Vagina (tissue), 2 donors: ENCODE data around the gene CMSS1. TPM values are rescaled to one million over a fixed set of nuclear protein-coding genes. Genes with fewer than 3 reads are reported as not detected.

ENCODE experiments used
- DNase-seq, 2 donors: peaks; one replicate each; pipeline ENCODE4 v3.0.0-alpha.2; 2017; ENCODE audit errors: extremely low spot score in 2 of 2
- H3K27ac ChIP-seq: fragments of 200-600 bp; sonication (generic); one replicate; pipeline ENCODE4 v1.5.1; 2019
- H3K27me3 ChIP-seq: fragments of 200-600 bp; sonication (generic); one replicate; pipeline ENCODE4 v1.5.1; 2019
- H3K36me3 ChIP-seq, 2 donors: fragments of 200-600 bp; sonication (generic); one replicate each; pipeline ENCODE4 v1.5.1; 2017 to 2019
- H3K4me1 ChIP-seq: fragments of 200-600 bp; sonication (generic); one replicate; pipeline ENCODE4 v1.5.1; 2019
- H3K4me3 ChIP-seq, 2 donors: fragments of 200-600 bp; sonication (generic); 1 replicate in 1 of 2; 2 replicates in 1 of 2; pipeline ENCODE4 v1.5.1; 2016 to 2019
- H3K9me3 ChIP-seq: fragments of 200-600 bp; sonication (generic); one replicate; pipeline ENCODE4 v1.5.1; 2019
- POLR2A ChIP-seq, 2 donors: fragments of 450-650 bp; IDR thresholded peaks; one replicate each; pipeline ENCODE4 v1.6.1; 2017; ENCODE audit warnings: antibody characterized with exemption in 2 of 2, mild to moderate bottlenecking in 2 of 2, moderate library complexity in 2 of 2
- POLR2AphosphoS5 ChIP-seq, 2 donors: sonication (generic); formaldehyde crosslinking; IDR thresholded peaks; one replicate each; pipeline ENCODE4 v1.9.0; 2017; ENCODE audit warnings: antibody characterized with exemption in 2 of 2, mild to moderate bottlenecking in 2 of 2, low read depth in 1 of 2; ENCODE audit not compliant: insufficient read depth in 1 of 2
- intact Hi-C: fragments of 100-400 bp; cut with DNase I; formaldehyde crosslinking; loops from one replicate; pipeline ENCODE4 v1.15.1; 2023
- total RNA-seq: library from RNA; depleted of rRNA; stranded (reverse); fragments of >200 nt; gene quantifications from one replicate; pipeline ENCODE4 v1.2.3, GENCODE V29; 2016
- TF ChIP-seq, protein P1 (sequence below), 3 experiments: fragments of 450-650 bp in 2 of 3; fragments of 200-600 bp in 1 of 3; sonication (generic) in 1 of 3; IDR thresholded peaks; one replicate each; pipeline ENCODE4 v1.5.1; 2017 to 2019; ENCODE audit warnings: antibody characterized with exemption in 3 of 3, mild to moderate bottlenecking in 2 of 3, moderate library complexity in 2 of 3

CMSS1 gene
- total RNA-seq, 1 donor from 2014 or later: 21.4 TPM

DNA sequence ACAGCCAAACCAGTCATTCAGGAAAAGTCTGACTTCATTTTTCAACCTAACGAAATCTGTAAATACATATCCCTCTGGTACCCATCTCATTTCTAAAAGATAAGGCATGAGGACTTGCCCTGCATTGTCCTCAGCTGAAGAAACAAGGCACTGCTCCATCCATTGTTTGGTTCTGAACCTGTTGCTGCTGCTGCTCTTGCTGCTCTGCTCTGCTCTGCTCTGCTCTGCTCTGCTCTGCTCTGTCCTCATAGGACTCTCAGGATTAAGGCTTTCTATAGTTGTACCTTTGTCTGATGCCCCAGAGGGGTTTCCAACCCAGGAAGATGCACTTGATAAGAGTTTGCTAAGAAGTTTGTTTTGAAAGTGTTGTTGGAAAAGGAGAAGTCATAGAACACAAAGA lies 38.2 kb downstream of the CMSS1 start:
- Histone ChIP-seq H3K27ac (no peak overlapping the region), H3K4me1 (peaks cover 27% of the 10 kb centered on the region), H3K27me3 (no peaks in the 10 kb centered on the region), H3K4me3 (no peak overlapping the region), H3K9me3 (no peaks in the 10 kb centered on the region), H3K36me3 (no peaks in the 10 kb centered on the region)
- TF ChIP-seq POLR2A (IDR thresholded peaks at IDR 0.05): no peak
- TF ChIP-seq, protein P1, sequence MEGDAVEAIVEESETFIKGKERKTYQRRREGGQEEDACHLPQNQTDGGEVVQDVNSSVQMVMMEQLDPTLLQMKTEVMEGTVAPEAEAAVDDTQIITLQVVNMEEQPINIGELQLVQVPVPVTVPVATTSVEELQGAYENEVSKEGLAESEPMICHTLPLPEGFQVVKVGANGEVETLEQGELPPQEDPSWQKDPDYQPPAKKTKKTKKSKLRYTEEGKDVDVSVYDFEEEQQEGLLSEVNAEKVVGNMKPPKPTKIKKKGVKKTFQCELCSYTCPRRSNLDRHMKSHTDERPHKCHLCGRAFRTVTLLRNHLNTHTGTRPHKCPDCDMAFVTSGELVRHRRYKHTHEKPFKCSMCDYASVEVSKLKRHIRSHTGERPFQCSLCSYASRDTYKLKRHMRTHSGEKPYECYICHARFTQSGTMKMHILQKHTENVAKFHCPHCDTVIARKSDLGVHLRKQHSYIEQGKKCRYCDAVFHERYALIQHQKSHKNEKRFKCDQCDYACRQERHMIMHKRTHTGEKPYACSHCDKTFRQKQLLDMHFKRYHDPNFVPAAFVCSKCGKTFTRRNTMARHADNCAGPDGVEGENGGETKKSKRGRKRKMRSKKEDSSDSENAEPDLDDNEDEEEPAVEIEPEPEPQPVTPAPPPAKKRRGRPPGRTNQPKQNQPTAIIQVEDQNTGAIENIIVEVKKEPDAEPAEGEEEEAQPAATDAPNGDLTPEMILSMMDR (IDR thresholded peaks at IDR 0.05): no peak
- no peak for TF ChIP-seq POLR2AphosphoS5 (IDR thresholded peaks at IDR 0.05; ENCODE audit: insufficient read depth in 1 of 2, low read depth in 1 of 2)
- intact Hi-C loops: no loop called here
- no peak for DNase-seq

DNA sequence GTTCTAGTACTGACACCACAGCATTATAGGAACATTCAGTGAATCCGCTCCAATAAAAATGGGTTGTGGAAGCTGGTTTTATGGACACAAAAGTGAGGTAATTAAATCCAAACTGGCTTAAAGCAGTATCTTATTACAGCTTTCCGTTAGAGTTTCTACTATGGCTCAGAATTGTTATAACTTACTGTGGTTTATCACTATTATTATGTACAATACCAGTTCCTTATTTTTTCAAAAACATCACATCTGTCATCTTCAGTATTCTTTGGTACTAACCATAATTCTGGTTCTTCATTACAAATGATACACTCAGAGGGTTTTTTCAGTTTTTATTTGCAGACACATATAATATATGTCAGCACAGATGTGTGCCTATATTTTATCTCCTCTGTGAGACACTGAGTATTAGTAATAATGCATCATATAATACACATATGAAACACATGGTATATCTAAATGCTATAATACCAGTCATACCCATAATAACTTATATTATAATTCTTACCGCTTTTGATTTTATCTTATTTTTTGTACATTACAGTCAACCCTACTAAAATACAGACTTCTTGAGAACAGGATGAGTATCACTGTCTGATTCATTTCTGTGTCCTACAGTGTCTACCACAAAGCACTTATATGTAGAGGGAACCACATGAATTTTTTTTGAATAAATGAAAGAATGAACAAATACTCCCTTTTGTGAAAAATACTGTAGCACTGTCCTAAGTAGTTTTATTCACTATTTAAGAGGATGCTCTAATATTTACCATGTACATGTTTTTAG lies 39.0 kb downstream of the CMSS1 start:
- intact Hi-C loops: no loop called here
- Histone ChIP-seq H3K27ac (no peak overlapping the region), H3K4me1 (peaks cover 27% of the 10 kb centered on the region)

DNA sequence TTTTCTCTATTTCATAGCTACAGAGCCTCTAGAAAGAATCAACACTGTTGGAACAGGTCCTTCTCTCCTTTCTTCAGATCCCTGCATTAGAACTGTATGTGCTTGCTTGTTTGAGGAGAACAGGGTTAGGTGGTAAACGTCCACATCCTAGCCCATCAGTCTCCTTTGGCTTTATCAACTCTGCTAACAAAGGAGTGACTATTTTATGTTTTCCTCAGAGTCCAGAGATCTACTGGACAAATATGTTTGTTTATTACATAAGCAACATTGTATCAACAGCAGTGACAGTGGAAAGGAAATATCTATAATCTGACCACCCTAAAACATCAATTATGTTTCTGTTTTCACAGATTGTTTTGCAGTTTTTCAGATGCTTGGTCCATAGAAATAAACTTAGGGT lies 39.6 kb downstream of the CMSS1 start:
- H3K4me1 ChIP-seq: peaks cover 27% of the 10 kb centered on the region
- DNase-seq: no peak
- TF ChIP-seq POLR2AphosphoS5 (IDR thresholded peaks at IDR 0.05; ENCODE audit: insufficient read depth in 1 of 2, low read depth in 1 of 2): no peak
- TF ChIP-seq, protein P1 (IDR thresholded peaks at IDR 0.05): no peak
- TF ChIP-seq POLR2A (IDR thresholded peaks at IDR 0.05): no peak
- no peak overlapping the region for H3K4me3 ChIP-seq
- no peak overlapping the region for H3K27ac ChIP-seq
- H3K36me3 ChIP-seq: no peaks in the 10 kb centered on the region
- no peaks in the 10 kb centered on the region for H3K27me3 ChIP-seq
- H3K9me3 ChIP-seq: no peaks in the 10 kb centered on the region
- intact Hi-C loops: no loop called here

More for the DNA sequence above, 39.0 kb downstream of the CMSS1 start:
- no peaks in the 10 kb centered on the region for H3K9me3 ChIP-seq
- no peak for DNase-seq
- TF ChIP-seq POLR2A (IDR thresholded peaks at IDR 0.05) (no peak), POLR2AphosphoS5 (IDR thresholded peaks at IDR 0.05; ENCODE audit: insufficient read depth in 1 of 2, low read depth in 1 of 2) (no peak)
- TF ChIP-seq, protein P1 (IDR thresholded peaks at IDR 0.05): no peak
- no peaks in the 10 kb centered on the region for H3K36me3 ChIP-seq
- no peaks in the 10 kb centered on the region for H3K27me3 ChIP-seq
- no peak overlapping the region for H3K4me3 ChIP-seq

DNA sequence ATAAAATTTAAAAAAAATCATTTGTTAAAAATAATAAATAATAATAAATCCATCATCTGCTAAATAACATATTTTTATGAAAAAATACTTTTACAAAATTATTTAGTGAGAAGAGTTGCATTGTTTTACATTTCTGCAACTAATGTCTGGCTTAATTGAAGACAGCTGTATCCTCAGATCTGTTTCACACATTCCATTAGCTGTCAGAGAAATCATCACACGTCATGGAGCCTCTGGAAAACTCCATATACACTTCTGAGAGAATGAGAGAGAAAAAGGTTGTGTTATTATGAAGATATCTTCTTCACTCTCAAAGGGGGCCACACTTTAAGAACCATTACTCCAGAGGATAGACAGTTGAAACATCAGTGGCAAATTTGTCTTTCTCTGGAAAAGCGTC lies 40.8 kb downstream of the CMSS1 start:
- Histone ChIP-seq H3K27me3 (no peaks in the 10 kb centered on the region), H3K27ac (no peak overlapping the region), H3K9me3 (no peaks in the 10 kb centered on the region), H3K36me3 (peaks cover 0 to 5% of the 10 kb centered on the region in 2 donors), H3K4me1 (peaks cover 27% of the 10 kb centered on the region), H3K4me3 (no peak overlapping the region)
- no peak for DNase-seq
- intact Hi-C loops: no loop called here
- TF ChIP-seq POLR2AphosphoS5 (IDR thresholded peaks at IDR 0.05; ENCODE audit: insufficient read depth in 1 of 2, low read depth in 1 of 2): no peak
- TF ChIP-seq, protein P1 (IDR thresholded peaks at IDR 0.05): no peak
- no peak for TF ChIP-seq POLR2A (IDR thresholded peaks at IDR 0.05)

DNA sequence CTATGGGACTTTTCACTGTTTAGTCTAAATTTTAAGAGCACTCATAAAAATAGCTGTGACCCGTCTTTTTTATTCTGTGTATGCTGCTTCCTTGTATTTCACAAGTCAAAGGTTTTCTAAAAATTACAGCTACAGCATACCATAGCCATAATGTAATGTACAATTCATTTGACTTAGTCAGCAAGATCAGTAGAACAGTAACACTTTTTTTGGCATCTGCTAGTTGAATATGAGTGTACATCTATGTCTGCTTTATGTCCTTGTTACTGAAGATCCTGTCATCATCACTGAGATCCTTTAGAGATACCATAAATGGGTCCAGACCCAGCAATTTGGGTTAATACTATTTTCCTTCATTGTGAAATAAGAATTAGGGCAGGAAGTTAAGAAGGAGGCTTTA lies 42.2 kb downstream of the CMSS1 start:
- no peaks in the 10 kb centered on the region for H3K9me3 ChIP-seq
- TF ChIP-seq POLR2AphosphoS5 (IDR thresholded peaks at IDR 0.05; ENCODE audit: insufficient read depth in 1 of 2, low read depth in 1 of 2): peak; percentile 17 to 69
- TF ChIP-seq, protein P1 (IDR thresholded peaks at IDR 0.05): no peak
- no peak for TF ChIP-seq POLR2A (IDR thresholded peaks at IDR 0.05)
- peaks cover 27% of the 10 kb centered on the region for H3K4me1 ChIP-seq
- H3K27me3 ChIP-seq: no peaks in the 10 kb centered on the region
- DNase-seq: no peak
- H3K4me3 ChIP-seq: no peak overlapping the region
- peak overlapping the region; percentile 4 for H3K27ac ChIP-seq
- intact Hi-C loops: no loop called here
- H3K36me3 ChIP-seq: peaks cover 0 to 5% of the 10 kb centered on the region in 2 donors
